Measurements from ENCODE around the gene TBL1X.

TBL1X gene

GRCh38 chrX:9464435-9465371 lies at the start of gene TBL1X:
TSS of gene TBL1X (plus strand) at chrX:9465058. CDS start at chrX:9653587, 188,529 bp downstream.
- peak within 1 kb of the TSS; percentile 37 to 58 for H3K27ac ChIP-seq (ENCODE audit: low read depth in 2 of 2, low read length in 2 of 2)
- H3K9me3 ChIP-seq (ENCODE audit: control insufficient read depth in 2 of 2, low read length in 2 of 2), result no peaks in the 10 kb centered on the region
- H3K36me3 ChIP-seq (ENCODE audit: control insufficient read depth in 2 of 2, insufficient read depth in 2 of 2, low read length in 2 of 2), result no peaks in the 10 kb centered on the region
- peak within 1 kb of the TSS; percentile 57 to 61 for H3K4me3 ChIP-seq (ENCODE audit: low read length in 2 of 2)
- peaks cover 5 to 10% of the 10 kb centered on the region in 2 donors for H3K27me3 ChIP-seq (ENCODE audit: control insufficient read depth in 2 of 2, insufficient read depth in 2 of 2, low read length in 2 of 2)
- peak within 1 kb of the TSS in 1 of 2 donors; percentile 65 for H3K9ac ChIP-seq (ENCODE audit: low read depth in 1 of 2, low read length in 2 of 2)
- H3K4me1 ChIP-seq (ENCODE audit: control insufficient read depth in 2 of 2, insufficient read depth in 2 of 2, low read length in 2 of 2), result peaks cover 11 to 13% of the 10 kb centered on the region in 2 donors

GRCh38 chrX:9416562-9417348 lies 48.1 kb upstream of the TBL1X start:
- Histone ChIP-seq H3K27me3 (ENCODE audit: control insufficient read depth in 2 of 2, insufficient read depth in 2 of 2, low read length in 2 of 2) (no peaks in the 10 kb centered on the region), H3K36me3 (ENCODE audit: control insufficient read depth in 2 of 2, insufficient read depth in 2 of 2, low read length in 2 of 2) (no peaks in the 10 kb centered on the region), H3K9me3 (ENCODE audit: control insufficient read depth in 2 of 2, low read length in 2 of 2) (no peaks in the 10 kb centered on the region), H3K9ac (ENCODE audit: low read depth in 1 of 2, low read length in 2 of 2) (no peak overlapping the region), H3K27ac (ENCODE audit: low read depth in 2 of 2, low read length in 2 of 2) (no peak overlapping the region), H3K4me1 (ENCODE audit: control insufficient read depth in 2 of 2, insufficient read depth in 2 of 2, low read length in 2 of 2) (no peaks in the 10 kb centered on the region), H3K4me3 (ENCODE audit: low read length in 2 of 2) (no peak overlapping the region)

- no peak overlapping the region for H3K27ac ChIP-seq (ENCODE audit: low read depth in 2 of 2, low read length in 2 of 2)
- H3K4me1 ChIP-seq (ENCODE audit: control insufficient read depth in 2 of 2, insufficient read depth in 2 of 2, low read length in 2 of 2), result no peaks in the 10 kb centered on the region
- no peak overlapping the region for H3K4me3 ChIP-seq (ENCODE audit: low read length in 2 of 2)
- H3K27me3 ChIP-seq (ENCODE audit: control insufficient read depth in 2 of 2, insufficient read depth in 2 of 2, low read length in 2 of 2), result no peaks in the 10 kb centered on the region
- H3K9ac ChIP-seq (ENCODE audit: low read depth in 1 of 2, low read length in 2 of 2), result no peak overlapping the region
- no peaks in the 10 kb centered on the region for H3K36me3 ChIP-seq (ENCODE audit: control insufficient read depth in 2 of 2, insufficient read depth in 2 of 2, low read length in 2 of 2)
- H3K9me3 ChIP-seq (ENCODE audit: control insufficient read depth in 2 of 2, low read length in 2 of 2), result no peaks in the 10 kb centered on the region
Observed at GRCh38 chrX:9418262-9418661, 46.6 kb upstream of the TBL1X start.

- no peaks in the 10 kb centered on the region for H3K4me1 ChIP-seq (ENCODE audit: control insufficient read depth in 2 of 2, insufficient read depth in 2 of 2, low read length in 2 of 2)
- no peaks in the 10 kb centered on the region for H3K27me3 ChIP-seq (ENCODE audit: control insufficient read depth in 2 of 2, insufficient read depth in 2 of 2, low read length in 2 of 2)
- no peaks in the 10 kb centered on the region for H3K36me3 ChIP-seq (ENCODE audit: control insufficient read depth in 2 of 2, insufficient read depth in 2 of 2, low read length in 2 of 2)
- H3K4me3 ChIP-seq (ENCODE audit: low read length in 2 of 2), result no peak overlapping the region
- no peaks in the 10 kb centered on the region for H3K9me3 ChIP-seq (ENCODE audit: control insufficient read depth in 2 of 2, low read length in 2 of 2)
- no peak overlapping the region for H3K9ac ChIP-seq (ENCODE audit: low read depth in 1 of 2, low read length in 2 of 2)
- H3K27ac ChIP-seq (ENCODE audit: low read depth in 2 of 2, low read length in 2 of 2), result no peak overlapping the region
Observed at GRCh38 chrX:9420275-9421265, 44.3 kb upstream of the TBL1X start.

GRCh38 chrX:9429767-9430166 lies 35.1 kb upstream of the TBL1X start:
- Histone ChIP-seq H3K36me3 (ENCODE audit: control insufficient read depth in 2 of 2, insufficient read depth in 2 of 2, low read length in 2 of 2) (no peaks in the 10 kb centered on the region), H3K4me1 (ENCODE audit: control insufficient read depth in 2 of 2, insufficient read depth in 2 of 2, low read length in 2 of 2) (no peaks in the 10 kb centered on the region), H3K27me3 (ENCODE audit: control insufficient read depth in 2 of 2, insufficient read depth in 2 of 2, low read length in 2 of 2) (no peaks in the 10 kb centered on the region), H3K4me3 (ENCODE audit: low read length in 2 of 2) (no peak overlapping the region), H3K9me3 (ENCODE audit: control insufficient read depth in 2 of 2, low read length in 2 of 2) (no peaks in the 10 kb centered on the region), H3K9ac (ENCODE audit: low read depth in 1 of 2, low read length in 2 of 2) (no peak overlapping the region), H3K27ac (ENCODE audit: low read depth in 2 of 2, low read length in 2 of 2) (no peak overlapping the region)

GRCh38 chrX:9430346-9430921 lies 34.4 kb upstream of the TBL1X start:
- no peak overlapping the region for H3K9ac ChIP-seq (ENCODE audit: low read depth in 1 of 2, low read length in 2 of 2)

GRCh38 chrX:9431281-9431680 lies 33.6 kb upstream of the TBL1X start:
- no peaks in the 10 kb centered on the region for H3K4me1 ChIP-seq (ENCODE audit: control insufficient read depth in 2 of 2, insufficient read depth in 2 of 2, low read length in 2 of 2)
- no peaks in the 10 kb centered on the region for H3K9me3 ChIP-seq (ENCODE audit: control insufficient read depth in 2 of 2, low read length in 2 of 2)
- no peaks in the 10 kb centered on the region for H3K36me3 ChIP-seq (ENCODE audit: control insufficient read depth in 2 of 2, insufficient read depth in 2 of 2, low read length in 2 of 2)
- H3K27me3 ChIP-seq (ENCODE audit: control insufficient read depth in 2 of 2, insufficient read depth in 2 of 2, low read length in 2 of 2), result no peaks in the 10 kb centered on the region
- no peak overlapping the region for H3K27ac ChIP-seq (ENCODE audit: low read depth in 2 of 2, low read length in 2 of 2)
- H3K4me3 ChIP-seq (ENCODE audit: low read length in 2 of 2), result no peak overlapping the region
- no peak overlapping the region for H3K9ac ChIP-seq (ENCODE audit: low read depth in 1 of 2, low read length in 2 of 2)

More at GRCh38 chrX:9430346-9430921, 34.4 kb upstream of the TBL1X start:
- Histone ChIP-seq H3K27ac (ENCODE audit: low read depth in 2 of 2, low read length in 2 of 2) (no peak overlapping the region), H3K4me3 (ENCODE audit: low read length in 2 of 2) (no peak overlapping the region), H3K36me3 (ENCODE audit: control insufficient read depth in 2 of 2, insufficient read depth in 2 of 2, low read length in 2 of 2) (no peaks in the 10 kb centered on the region), H3K27me3 (ENCODE audit: control insufficient read depth in 2 of 2, insufficient read depth in 2 of 2, low read length in 2 of 2) (no peaks in the 10 kb centered on the region), H3K4me1 (ENCODE audit: control insufficient read depth in 2 of 2, insufficient read depth in 2 of 2, low read length in 2 of 2) (no peaks in the 10 kb centered on the region), H3K9me3 (ENCODE audit: control insufficient read depth in 2 of 2, low read length in 2 of 2) (no peaks in the 10 kb centered on the region)

- Histone ChIP-seq H3K4me1 (ENCODE audit: control insufficient read depth in 2 of 2, insufficient read depth in 2 of 2, low read length in 2 of 2) (no peaks in the 10 kb centered on the region), H3K27me3 (ENCODE audit: control insufficient read depth in 2 of 2, insufficient read depth in 2 of 2, low read length in 2 of 2) (no peaks in the 10 kb centered on the region), H3K9ac (ENCODE audit: low read depth in 1 of 2, low read length in 2 of 2) (no peak overlapping the region), H3K36me3 (ENCODE audit: control insufficient read depth in 2 of 2, insufficient read depth in 2 of 2, low read length in 2 of 2) (no peaks in the 10 kb centered on the region), H3K4me3 (ENCODE audit: low read length in 2 of 2) (no peak overlapping the region), H3K9me3 (ENCODE audit: control insufficient read depth in 2 of 2, low read length in 2 of 2) (no peaks in the 10 kb centered on the region), H3K27ac (ENCODE audit: low read depth in 2 of 2, low read length in 2 of 2) (no peak overlapping the region)
Observed at GRCh38 chrX:9433596-9433995, 31.3 kb upstream of the TBL1X start.

GRCh38 chrX:9434051-9434550 lies 30.8 kb upstream of the TBL1X start:
- no peak overlapping the region for H3K9ac ChIP-seq (ENCODE audit: low read depth in 1 of 2, low read length in 2 of 2)
- no peaks in the 10 kb centered on the region for H3K4me1 ChIP-seq (ENCODE audit: control insufficient read depth in 2 of 2, insufficient read depth in 2 of 2, low read length in 2 of 2)
- no peaks in the 10 kb centered on the region for H3K36me3 ChIP-seq (ENCODE audit: control insufficient read depth in 2 of 2, insufficient read depth in 2 of 2, low read length in 2 of 2)
- no peaks in the 10 kb centered on the region for H3K27me3 ChIP-seq (ENCODE audit: control insufficient read depth in 2 of 2, insufficient read depth in 2 of 2, low read length in 2 of 2)
- H3K9me3 ChIP-seq (ENCODE audit: control insufficient read depth in 2 of 2, low read length in 2 of 2), result no peaks in the 10 kb centered on the region
- H3K27ac ChIP-seq (ENCODE audit: low read depth in 2 of 2, low read length in 2 of 2), result no peak overlapping the region
- H3K4me3 ChIP-seq (ENCODE audit: low read length in 2 of 2), result no peak overlapping the region
